Motor neuron (in vitro differentiated cells): ENCODE measurements around the gene NSUN7. TPM values are rescaled to one million over a fixed set of nuclear protein-coding genes. Genes with fewer than 3 reads are reported as not detected.
"Not testable (repeated sequence)": the region's sequence is repeated elsewhere in the genome, so short reads cannot be mapped to it uniquely, and the experiment has no call there.

ENCODE experiments used
- ATAC-seq, 8 experiments: fragments of 200-7000 bp; cut with Tn5 transposase; replicated peaks in 6 of 8; 2 replicates each; pipeline ENCODE4 v1.8.0; 2021; ENCODE audit warnings: mild to moderate bottlenecking in 8 of 8, moderate library complexity in 8 of 8
- H3K27ac ChIP-seq, 2 donors: fragments of 250-450 bp; sonication (Bioruptor Pico); 2 replicates each; pipeline ENCODE4 v1.9.0; 2021; ENCODE audit warnings: antibody characterized with exemption in 2 of 2, mild to moderate bottlenecking in 2 of 2, moderate library complexity in 1 of 2
- H3K4me1 ChIP-seq, 2 donors: fragments of 250-450 bp; sonication (Bioruptor Pico); replicated peaks in 1 of 2; 2 replicates each; pipeline ENCODE4 v1.6.1; 2021; ENCODE audit warnings: antibody characterized with exemption in 2 of 2, mild to moderate bottlenecking in 2 of 2, moderate library complexity in 1 of 2
- H3K4me3 ChIP-seq, 5 donors: fragments of 250-450 bp; sonication (Bioruptor Pico); 2 replicates each; pipeline ENCODE4 v1.9.0; 2021; ENCODE audit warnings: antibody characterized with exemption in 5 of 5, mild to moderate bottlenecking in 5 of 5, moderate library complexity in 4 of 5
- WGBS, 10 experiments: fragments of 450-650 bp; shearing (Covaris generic); methylation state at CpG; one replicate each; pipeline ENCODE4 v1.0.0; 2022; 5-methylcytosine and 5-hydroxymethylcytosine counted together
- in situ Hi-C, 9 experiments: fragments of 400-800 bp; cut with MboI; loops; one replicate each; pipeline ENCODE4 v1.15.0; 2021; ENCODE audit warnings: low sequenced_read_pairs in 9 of 9, low pct_unique_long_range_greater_than_20kb in 2 of 9; ENCODE audit not compliant: unreplicated experiment in 9 of 9
- total RNA-seq, 8 experiments: library from RNA; unstranded; fragments of 300-600 nt; gene quantifications; 2 replicates each; pipeline versions ENCODE4 v1.2.3 to v1.2.4, GENCODE V29; 2022

Gene NSUN7
- total RNA-seq: 1 to 10 TPM in 5 of 8 experiments, under 1 TPM in 2, not detected in 1; 0.15 to 3.2 (median 2.0) TPM

- peak in 7 of 8 experiments; percentile 36 to 93 (median 91) for ATAC-seq
- peak within 1 kb of the TSS in 1 of 2 donors; percentile 32 for H3K27ac ChIP-seq
- peak within 1 kb of the TSS; percentile 30 to 54 (median 52) for H3K4me3 ChIP-seq
- in situ Hi-C loops: loop anchor here in 5 of 9 experiments (25.0 kb wide), 3 partner anchors 137 to 462 kb away; partner anchors contain the start of gene APBB2 (in 1 of the 5)
- H3K4me1 ChIP-seq: no peaks in the 10 kb centered on the region
- WGBS, 10 experiments: 0 to 50% (median 30%) methylated on average over 2 to 4 of the region's 75 CpGs; no CpG with 5 or more reads in 6 of the 10 experiments
Measured at GRCh38 chr4:40749717-40750460, at the start of gene NSUN7. TSS of gene NSUN7 (plus strand) at chr4:40749955. CDS start at chr4:40750694, 739 bp downstream.

GRCh38 chr4:40702137-40702799, 47.5 kb upstream of the NSUN7 start:
- Histone ChIP-seq H3K4me3 (no peak overlapping the region), H3K27ac (no peak overlapping the region), H3K4me1 (no peaks in the 10 kb centered on the region)
- WGBS, 10 experiments: 10 to 100% (median 73%) methylated on average over 1 to 5 of the region's 5 CpGs; no CpG with 5 or more reads in 1 of the 10 experiments
- in situ Hi-C loops: no loop called here
- ATAC-seq: peak in 1 of 8 experiments; percentile 45

- H3K4me3 ChIP-seq: no peak overlapping the region
- H3K27ac ChIP-seq: no peak overlapping the region
- WGBS, 10 experiments: 0 to 80% (median 33%) methylated on average over 1 to 2 of the region's 2 CpGs; no CpG with 5 or more reads in 3 of the 10 experiments
- in situ Hi-C loops: no loop called here
- no peaks in the 10 kb centered on the region for H3K4me1 ChIP-seq
- no peak for ATAC-seq
Measured at GRCh38 chr4:40702800-40703151, 47.0 kb upstream of the NSUN7 start.

GRCh38 chr4:40704073-40704472, 45.7 kb upstream of the NSUN7 start:
- H3K4me1 ChIP-seq: no peaks in the 10 kb centered on the region
- in situ Hi-C loops: no loop called here
- ATAC-seq: no peak
- no peak overlapping the region for H3K27ac ChIP-seq
- 50 to 100% (median 92%) methylated on average over 1 to 5 of the region's 5 CpGs; no CpG with 5 or more reads in 1 of the 10 experiments for WGBS, 10 experiments
- no peak overlapping the region for H3K4me3 ChIP-seq

GRCh38 chr4:40710484-40711254, 39.1 kb upstream of the NSUN7 start:
- in situ Hi-C loops: no loop called here
- WGBS, 10 experiments: 11 to 81% (median 55%) methylated on average over 1 to 5 of the region's 5 CpGs; no CpG with 5 or more reads in 1 of the 10 experiments
- Histone ChIP-seq H3K27ac (no peak overlapping the region), H3K4me3 (no peak overlapping the region), H3K4me1 (no peaks in the 10 kb centered on the region)
- peak in 1 of 8 experiments; percentile 52 for ATAC-seq

GRCh38 chr4:40713001-40713400, 36.8 kb upstream of the NSUN7 start:
- ATAC-seq, H3K27ac ChIP-seq, H3K4me3 ChIP-seq, in situ Hi-C loops, H3K4me1 ChIP-seq: not testable (repeated sequence)
- WGBS, 10 experiments: 0 to 100% (median 67%) methylated on average over 1 to 6 of the region's 6 CpGs; no CpG with 5 or more reads in 1 of the 10 experiments

GRCh38 chr4:40713798-40714197, 36.0 kb upstream of the NSUN7 start:
- Histone ChIP-seq H3K4me1 (peaks cover 0 to 4% of the 10 kb centered on the region in 2 donors), H3K4me3 (no peak overlapping the region), H3K27ac (no peak overlapping the region)
- in situ Hi-C loops: no loop called here
- ATAC-seq: no peak
- WGBS, 10 experiments: 33 to 100% (median 69%) methylated on average over 1 to 2 of the region's 2 CpGs; no CpG with 5 or more reads in 1 of the 10 experiments

GRCh38 chr4:40718586-40718985, 31.2 kb upstream of the NSUN7 start:
- peak in 6 of 8 experiments; percentile 6 to 55 (median 17) for ATAC-seq
- H3K27ac ChIP-seq: no peak overlapping the region
- 60 to 100% (median 83%) methylated on average over 1 to 3 of the region's 3 CpGs; no CpG with 5 or more reads in 4 of the 10 experiments for WGBS, 10 experiments
- no peak overlapping the region for H3K4me3 ChIP-seq
- in situ Hi-C loops: no loop called here
- peaks cover 0 to 8% of the 10 kb centered on the region in 2 donors for H3K4me1 ChIP-seq

- in situ Hi-C loops: no loop called here
- H3K4me1 ChIP-seq: peaks cover 0 to 8% of the 10 kb centered on the region in 2 donors
- no peak overlapping the region for H3K27ac ChIP-seq
- H3K4me3 ChIP-seq: no peak overlapping the region
- ATAC-seq: peak; percentile 49 to 99 (median 87)
- 0 to 72% (median 40%) methylated on average over 1 to 5 of the region's 5 CpGs; no CpG with 5 or more reads in 1 of the 10 experiments for WGBS, 10 experiments
Measured at GRCh38 chr4:40719008-40719623, 30.6 kb upstream of the NSUN7 start.

- H3K27ac ChIP-seq: no peak overlapping the region
- ATAC-seq: no peak
- H3K4me3 ChIP-seq: no peak overlapping the region
- H3K4me1 ChIP-seq: peaks cover 0 to 8% of the 10 kb centered on the region in 2 donors
- WGBS, 10 experiments: 31 to 100% (median 78%) methylated on average over 1 to 4 of the region's 4 CpGs; no CpG with 5 or more reads in 1 of the 10 experiments
- in situ Hi-C loops: no loop called here
Measured at GRCh38 chr4:40720351-40720750, 29.4 kb upstream of the NSUN7 start.

GRCh38 chr4:40720916-40721315, 28.8 kb upstream of the NSUN7 start:
- no peak overlapping the region for H3K27ac ChIP-seq
- in situ Hi-C loops: no loop called here

GRCh38 chr4:40721730-40722171, 28.0 kb upstream of the NSUN7 start:
- ATAC-seq: no peak
- Histone ChIP-seq H3K4me1 (peaks cover 0 to 8% of the 10 kb centered on the region in 2 donors), H3K4me3 (no peak overlapping the region), H3K27ac (no peak overlapping the region)
- WGBS, 10 experiments: 79 to 100% (median 100%) methylated on average over 1 to 5 of the region's 5 CpGs; no CpG with 5 or more reads in 2 of the 10 experiments
- in situ Hi-C loops: no loop called here

More at GRCh38 chr4:40720916-40721315, 28.8 kb upstream of the NSUN7 start:
- ATAC-seq: no peak
- 0 to 75% (median 38%) methylated on average over 1 to 3 of the region's 3 CpGs; no CpG with 5 or more reads in 2 of the 10 experiments for WGBS, 10 experiments
- no peak overlapping the region for H3K4me3 ChIP-seq
- peaks cover 0 to 8% of the 10 kb centered on the region in 2 donors for H3K4me1 ChIP-seq
